Measurements from ENCODE around the gene GTF2A2. TPM values are rescaled to one million over a fixed set of nuclear protein-coding genes. Genes with fewer than 3 reads are reported as not detected.

GTF2A2 gene
- total RNA-seq, 1 donor from 2014 or later, result 19.0 TPM

GRCh38 chr15:59594991-59595390, 62.3 kb downstream of the GTF2A2 start:
- TF ChIP-seq CTCF (IDR thresholded peaks at IDR 0.05; ENCODE audit: insufficient read depth, low read length, severe bottlenecking), result no peak
- FAIRE-seq, result no peak
- Histone ChIP-seq H3K4me3 (ENCODE audit: low read depth, low read length) (no peak overlapping the region), H3K36me3 (ENCODE audit: control insufficient read depth, insufficient read depth, low read length) (no peaks in the 10 kb centered on the region), H3K27me3 (ENCODE audit: control insufficient read depth, insufficient read depth, low read length) (no peaks in the 10 kb centered on the region)
- no peak for DNase-seq (ENCODE audit: low read depth)

GRCh38 chr15:59594493-59594942, 62.8 kb downstream of the GTF2A2 start:
- FAIRE-seq (peak; percentile 85), DNase-seq (ENCODE audit: low read depth) (peak; percentile 95)
- H3K36me3 ChIP-seq (ENCODE audit: control insufficient read depth, insufficient read depth, low read length), result no peaks in the 10 kb centered on the region
- no peak for TF ChIP-seq CTCF (IDR thresholded peaks at IDR 0.05; ENCODE audit: insufficient read depth, low read length, severe bottlenecking)
- no peaks in the 10 kb centered on the region for H3K27me3 ChIP-seq (ENCODE audit: control insufficient read depth, insufficient read depth, low read length)
- H3K4me3 ChIP-seq (ENCODE audit: low read depth, low read length), result no peak overlapping the region

GRCh38 chr15:59591356-59591755, 66.0 kb downstream of the GTF2A2 start:
- FAIRE-seq, result no peak
- no peak overlapping the region for H3K4me3 ChIP-seq (ENCODE audit: low read depth, low read length)
- H3K27me3 ChIP-seq (ENCODE audit: control insufficient read depth, insufficient read depth, low read length), result no peaks in the 10 kb centered on the region
- DNase-seq (ENCODE audit: low read depth), result peak; percentile 12
- TF ChIP-seq CTCF (IDR thresholded peaks at IDR 0.05; ENCODE audit: insufficient read depth, low read length, severe bottlenecking), result no peak
- H3K36me3 ChIP-seq (ENCODE audit: control insufficient read depth, insufficient read depth, low read length), result no peaks in the 10 kb centered on the region

- H3K36me3 ChIP-seq (ENCODE audit: control insufficient read depth, insufficient read depth, low read length), result no peaks in the 10 kb centered on the region
- DNase-seq (ENCODE audit: low read depth) (no peak), FAIRE-seq (no peak)
- TF ChIP-seq CTCF (IDR thresholded peaks at IDR 0.05; ENCODE audit: insufficient read depth, low read length, severe bottlenecking), result no peak
- no peak overlapping the region for H3K4me3 ChIP-seq (ENCODE audit: low read depth, low read length)
- H3K27me3 ChIP-seq (ENCODE audit: control insufficient read depth, insufficient read depth, low read length), result no peaks in the 10 kb centered on the region
Measured at GRCh38 chr15:59590027-59590426, 67.3 kb downstream of the GTF2A2 start.

Other genes starting within 250 kb of the GTF2A2 start
- 0.26 and 0.38 TPM in 2 replicates for gene FAM81A, start 219.3 kb downstream of the GTF2A2 start, total RNA-seq
- gene GCNT3, start 45.7 kb downstream of the GTF2A2 start, total RNA-seq, result 8.2 and 37.5 TPM in 2 replicates
- 88.3 and 123 TPM in 2 replicates for gene BNIP2, start 31.8 kb upstream of the GTF2A2 start, total RNA-seq